VCaP (cell line): ENCODE measurements around the gene LRRC70.
"Not testable (repeated sequence)": the region's sequence is repeated elsewhere in the genome, so short reads cannot be mapped to it uniquely, and the experiment has no call there.

Source experiments
- H3K27ac ChIP-seq: fragments of 450-650 bp; 2 replicates; pipeline ENCODE4 v1.5.1; 2017
- CTCF ChIP-seq: fragments of 450-650 bp; conservative IDR thresholded peaks from 2 replicates; pipeline ENCODE4 v1.5.1; 2017; ENCODE audit warnings: mild to moderate bottlenecking, moderate library complexity

LRRC70 gene

GRCh38 chr5:62564101-62564500, 14.5 kb upstream of the LRRC70 start:
- no peak for TF ChIP-seq CTCF
- no peak overlapping the region for H3K27ac ChIP-seq

GRCh38 chr5:62565740-62566139, 12.9 kb upstream of the LRRC70 start:
- H3K27ac ChIP-seq, result not testable (repeated sequence)

- TF ChIP-seq CTCF, result no peak
- H3K27ac ChIP-seq, result no peak overlapping the region
Observed at GRCh38 chr5:62568143-62568542, 10.5 kb upstream of the LRRC70 start.

GRCh38 chr5:62568800-62569432, 9.7 kb upstream of the LRRC70 start:
- H3K27ac ChIP-seq, result no peak overlapping the region

GRCh38 chr5:62569470-62569869, 9.1 kb upstream of the LRRC70 start:
- H3K27ac ChIP-seq, result no peak overlapping the region

More at GRCh38 chr5:62568800-62569432, 9.7 kb upstream of the LRRC70 start:
- TF ChIP-seq CTCF, result no peak

GRCh38 chr5:62572918-62573514, 5.6 kb upstream of the LRRC70 start:
- TF ChIP-seq CTCF, result no peak
- H3K27ac ChIP-seq, result no peak overlapping the region

More at GRCh38 chr5:62569470-62569869, 9.1 kb upstream of the LRRC70 start:
- TF ChIP-seq CTCF, result no peak

- no peak overlapping the region for H3K27ac ChIP-seq
- TF ChIP-seq CTCF, result no peak
Observed at GRCh38 chr5:62574599-62574998, 4.0 kb upstream of the LRRC70 start.

- TF ChIP-seq CTCF, result no peak
- 0 out of 2 replicates have a peak overlapping the region, but pooled peaks have one; percentile 40 for H3K27ac ChIP-seq
Observed at GRCh38 chr5:62575066-62575465, 3.6 kb upstream of the LRRC70 start.
